Right lobe of liver (tissue), 4 donors: Measurements from ENCODE around the gene PTPRD.

Experiments used
- CTCF ChIP-seq, 4 donors: fragments of 200-600 bp in 3 of 4; fragments of 450-650 bp in 1 of 4; IDR thresholded peaks; one replicate each; pipeline versions ENCODE4 v1.5.1 to v1.8.0; 2016 to 2022; ENCODE audit warnings: antibody characterized with exemption in 4 of 4, mild to moderate bottlenecking in 2 of 4
- POLR2A ChIP-seq: fragments of 450-650 bp; IDR thresholded peaks from one replicate; pipeline ENCODE4 v1.6.1; 2017; ENCODE audit warnings: antibody characterized with exemption, mild to moderate bottlenecking
- donor health status: DM: no; HTN: no; CAD: no.
- donor health status: DM: no; HTN: no; CAD: no.
- donor health status: DM: no; HTN: yes; CAD: no.

- TF ChIP-seq CTCF (IDR thresholded peaks at IDR 0.05) (no peak), POLR2A (no peak)
These were observed 1926.3 kb downstream of the PTPRD start for GRCh38 chr9:8686516-8686915.
